ENCODE results near the gene DDX10.

The DDX10 gene

DNA sequence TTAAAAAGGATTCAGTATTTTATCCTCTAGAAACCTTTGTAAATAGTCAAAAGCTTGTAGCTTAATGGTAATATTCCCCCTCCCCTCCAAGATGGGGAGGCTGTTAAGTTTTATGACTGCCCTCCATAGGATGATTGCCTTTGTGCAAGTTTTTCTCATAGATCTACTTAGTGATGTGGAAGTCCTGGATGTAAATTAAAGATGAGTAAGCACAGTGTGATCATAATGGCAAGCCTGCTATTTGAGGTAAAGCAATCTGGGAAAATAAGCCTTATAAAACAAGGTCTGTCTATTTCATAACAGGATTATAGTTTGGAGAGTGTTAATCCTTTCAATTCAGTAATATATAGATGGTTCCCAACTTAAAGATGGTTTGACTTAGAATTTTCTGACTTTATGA is 216.3 kb downstream of the DDX10 start:
- no peak for DNase-seq (ENCODE audit: low read depth in 1 of 2, low spot score in 1 of 2)
- Histone ChIP-seq H3K27ac (replicated peaks) (no peak overlapping the region), H3K27me3 (ENCODE audit: insufficient read depth, poor library complexity, severe bottlenecking) (no peaks in the 10 kb centered on the region), H3K4me3 (replicated peaks; ENCODE audit: insufficient read depth, low read length) (no peak overlapping the region)
- TF ChIP-seq GABPA (IDR thresholded peaks at IDR 0.05; ENCODE audit: low read depth) (no peak), SPI1 (IDR thresholded peaks at IDR 0.05; ENCODE audit: borderline replicate concordance, low read depth) (no peak), CTCF (IDR thresholded peaks at IDR 0.05; ENCODE audit: insufficient read depth, low read length) (no peak), POLR2AphosphoS5 (IDR thresholded peaks at IDR 0.05; ENCODE audit: low read depth) (no peak)
- TF ChIP-seq, protein P1, sequence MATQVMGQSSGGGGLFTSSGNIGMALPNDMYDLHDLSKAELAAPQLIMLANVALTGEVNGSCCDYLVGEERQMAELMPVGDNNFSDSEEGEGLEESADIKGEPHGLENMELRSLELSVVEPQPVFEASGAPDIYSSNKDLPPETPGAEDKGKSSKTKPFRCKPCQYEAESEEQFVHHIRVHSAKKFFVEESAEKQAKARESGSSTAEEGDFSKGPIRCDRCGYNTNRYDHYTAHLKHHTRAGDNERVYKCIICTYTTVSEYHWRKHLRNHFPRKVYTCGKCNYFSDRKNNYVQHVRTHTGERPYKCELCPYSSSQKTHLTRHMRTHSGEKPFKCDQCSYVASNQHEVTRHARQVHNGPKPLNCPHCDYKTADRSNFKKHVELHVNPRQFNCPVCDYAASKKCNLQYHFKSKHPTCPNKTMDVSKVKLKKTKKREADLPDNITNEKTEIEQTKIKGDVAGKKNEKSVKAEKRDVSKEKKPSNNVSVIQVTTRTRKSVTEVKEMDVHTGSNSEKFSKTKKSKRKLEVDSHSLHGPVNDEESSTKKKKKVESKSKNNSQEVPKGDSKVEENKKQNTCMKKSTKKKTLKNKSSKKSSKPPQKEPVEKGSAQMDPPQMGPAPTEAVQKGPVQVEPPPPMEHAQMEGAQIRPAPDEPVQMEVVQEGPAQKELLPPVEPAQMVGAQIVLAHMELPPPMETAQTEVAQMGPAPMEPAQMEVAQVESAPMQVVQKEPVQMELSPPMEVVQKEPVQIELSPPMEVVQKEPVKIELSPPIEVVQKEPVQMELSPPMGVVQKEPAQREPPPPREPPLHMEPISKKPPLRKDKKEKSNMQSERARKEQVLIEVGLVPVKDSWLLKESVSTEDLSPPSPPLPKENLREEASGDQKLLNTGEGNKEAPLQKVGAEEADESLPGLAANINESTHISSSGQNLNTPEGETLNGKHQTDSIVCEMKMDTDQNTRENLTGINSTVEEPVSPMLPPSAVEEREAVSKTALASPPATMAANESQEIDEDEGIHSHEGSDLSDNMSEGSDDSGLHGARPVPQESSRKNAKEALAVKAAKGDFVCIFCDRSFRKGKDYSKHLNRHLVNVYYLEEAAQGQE (IDR thresholded peaks at IDR 0.05; ENCODE audit: insufficient replicate concordance, low read depth) = no peak

DNA sequence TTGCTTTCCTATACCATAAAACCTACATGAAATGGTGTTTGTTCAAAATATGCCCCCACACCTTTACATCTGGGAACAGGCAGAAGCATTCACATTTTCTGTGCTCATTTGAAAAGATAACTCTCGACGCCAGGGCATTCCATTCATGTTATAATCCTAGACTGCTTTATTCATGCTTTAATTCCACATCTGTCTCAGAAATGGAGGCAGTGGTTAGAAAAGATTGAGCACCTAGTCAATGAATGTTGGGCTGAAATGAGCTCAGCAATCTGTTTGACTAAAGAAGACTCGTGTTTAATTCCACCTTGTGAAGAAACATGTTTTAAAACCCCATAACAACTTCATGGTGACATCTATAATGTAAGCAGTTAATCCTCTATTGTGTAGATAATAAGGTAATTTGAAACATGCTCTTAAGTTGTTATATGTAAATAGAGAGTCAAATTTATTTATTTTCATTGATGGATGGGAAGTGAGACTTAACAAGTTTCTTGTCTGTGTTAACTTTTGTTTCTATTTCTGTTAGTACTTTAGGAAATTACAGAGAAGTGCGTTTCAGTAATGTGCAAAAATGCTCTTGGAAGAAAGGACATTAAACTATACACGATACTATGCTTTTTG is 217.5 kb downstream of the DDX10 start:
- DNase-seq (ENCODE audit: low read depth in 1 of 2, low spot score in 1 of 2) = no peak
- no peak overlapping the region for H3K4me3 ChIP-seq (replicated peaks; ENCODE audit: insufficient read depth, low read length)
- H3K27ac ChIP-seq (replicated peaks) = no peak overlapping the region
- TF ChIP-seq POLR2AphosphoS5 (IDR thresholded peaks at IDR 0.05; ENCODE audit: low read depth) (no peak), CTCF (IDR thresholded peaks at IDR 0.05; ENCODE audit: insufficient read depth, low read length) (no peak), SPI1 (IDR thresholded peaks at IDR 0.05; ENCODE audit: borderline replicate concordance, low read depth) (no peak), GABPA (IDR thresholded peaks at IDR 0.05; ENCODE audit: low read depth) (no peak)
- TF ChIP-seq, protein P1 (IDR thresholded peaks at IDR 0.05; ENCODE audit: insufficient replicate concordance, low read depth) = no peak
- H3K27me3 ChIP-seq (ENCODE audit: insufficient read depth, poor library complexity, severe bottlenecking) = no peaks in the 10 kb centered on the region

DNA sequence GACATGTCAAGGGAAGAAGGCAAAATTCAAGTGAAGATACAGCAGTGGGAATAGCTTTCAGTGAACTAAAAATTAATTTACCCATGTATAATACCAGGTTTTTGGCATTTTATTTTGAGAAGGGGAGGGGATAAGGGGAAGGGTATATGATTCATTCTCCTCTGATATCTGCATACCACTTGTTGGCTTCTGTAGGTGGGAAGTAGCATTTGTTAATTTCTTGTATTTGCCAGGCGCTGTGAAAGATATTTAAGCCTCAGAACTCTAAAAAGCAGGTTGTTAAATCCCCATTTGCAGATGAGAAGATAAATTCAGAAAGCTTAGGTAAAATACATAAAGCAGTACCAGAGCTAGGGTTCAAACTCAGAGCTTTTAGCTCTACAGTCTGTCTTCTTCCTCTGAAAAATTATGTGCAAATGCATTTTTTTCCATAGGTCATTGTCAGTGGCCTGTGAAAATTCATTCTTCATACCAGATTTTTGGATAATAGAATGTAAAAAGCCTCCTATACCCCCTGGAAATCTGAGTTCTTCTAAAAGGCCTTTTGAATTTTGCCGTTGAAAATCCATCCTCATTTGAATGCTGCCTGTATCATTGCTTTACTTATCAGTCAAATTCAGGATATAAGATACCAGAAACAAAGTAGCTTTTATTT is 221.3 kb downstream of the DDX10 start:
- Histone ChIP-seq H3K27me3 (ENCODE audit: insufficient read depth, poor library complexity, severe bottlenecking) (no peaks in the 10 kb centered on the region), H3K27ac (replicated peaks) (no peak overlapping the region), H3K4me3 (replicated peaks; ENCODE audit: insufficient read depth, low read length) (no peak overlapping the region)
- TF ChIP-seq SPI1 (IDR thresholded peaks at IDR 0.05; ENCODE audit: borderline replicate concordance, low read depth) (no peak), CTCF (IDR thresholded peaks at IDR 0.05; ENCODE audit: insufficient read depth, low read length) (no peak), GABPA (IDR thresholded peaks at IDR 0.05; ENCODE audit: low read depth) (no peak), POLR2AphosphoS5 (IDR thresholded peaks at IDR 0.05; ENCODE audit: low read depth) (no peak)
- TF ChIP-seq, protein P1 (IDR thresholded peaks at IDR 0.05; ENCODE audit: insufficient replicate concordance, low read depth) = no peak
- no peak for DNase-seq (ENCODE audit: low read depth in 1 of 2, low spot score in 1 of 2)

All from HL-60 (cell line).